ENCODE measurements around the gene LAMTOR4.
"Not testable (repeated sequence)": the region's sequence is repeated elsewhere in the genome, so short reads cannot be mapped to it uniquely, and the experiment has no call there.

Gene LAMTOR4

DNA sequence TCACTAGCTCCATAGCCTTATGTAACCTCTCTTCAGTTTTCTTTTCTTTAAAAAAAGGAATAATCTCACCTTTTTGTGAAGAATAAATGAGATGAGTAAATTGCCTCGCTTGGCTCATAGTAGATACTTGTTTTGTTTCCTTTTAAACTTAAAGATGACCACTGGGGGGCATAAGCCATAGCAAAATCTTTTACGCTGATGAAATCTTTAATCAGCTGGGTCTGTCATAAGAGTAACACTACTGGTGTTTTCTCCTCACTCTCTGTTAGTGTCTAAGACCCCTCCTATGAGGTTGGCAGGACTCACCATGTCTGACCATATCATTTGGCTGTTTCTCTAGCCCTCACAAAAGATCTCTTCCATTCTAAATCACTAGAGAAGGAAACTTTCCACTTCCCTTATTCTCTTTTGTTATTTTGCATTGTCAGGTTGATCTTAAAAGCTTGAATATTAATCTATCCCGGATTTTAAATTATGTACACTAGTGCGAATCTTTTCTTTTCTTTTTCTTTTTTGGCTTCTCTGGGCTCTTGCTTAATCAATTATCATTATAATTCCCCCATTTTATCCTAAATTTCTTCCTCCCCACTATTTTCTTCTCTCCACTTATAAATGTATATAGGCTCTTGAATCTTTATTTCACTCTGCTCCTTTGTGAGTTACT is 41.5 kb downstream of the LAMTOR4 start:
- H3K4me3 ChIP-seq (replicated peaks; ENCODE audit: low read depth, low read length) = no peak overlapping the region
- TF ChIP-seq, protein P1, sequence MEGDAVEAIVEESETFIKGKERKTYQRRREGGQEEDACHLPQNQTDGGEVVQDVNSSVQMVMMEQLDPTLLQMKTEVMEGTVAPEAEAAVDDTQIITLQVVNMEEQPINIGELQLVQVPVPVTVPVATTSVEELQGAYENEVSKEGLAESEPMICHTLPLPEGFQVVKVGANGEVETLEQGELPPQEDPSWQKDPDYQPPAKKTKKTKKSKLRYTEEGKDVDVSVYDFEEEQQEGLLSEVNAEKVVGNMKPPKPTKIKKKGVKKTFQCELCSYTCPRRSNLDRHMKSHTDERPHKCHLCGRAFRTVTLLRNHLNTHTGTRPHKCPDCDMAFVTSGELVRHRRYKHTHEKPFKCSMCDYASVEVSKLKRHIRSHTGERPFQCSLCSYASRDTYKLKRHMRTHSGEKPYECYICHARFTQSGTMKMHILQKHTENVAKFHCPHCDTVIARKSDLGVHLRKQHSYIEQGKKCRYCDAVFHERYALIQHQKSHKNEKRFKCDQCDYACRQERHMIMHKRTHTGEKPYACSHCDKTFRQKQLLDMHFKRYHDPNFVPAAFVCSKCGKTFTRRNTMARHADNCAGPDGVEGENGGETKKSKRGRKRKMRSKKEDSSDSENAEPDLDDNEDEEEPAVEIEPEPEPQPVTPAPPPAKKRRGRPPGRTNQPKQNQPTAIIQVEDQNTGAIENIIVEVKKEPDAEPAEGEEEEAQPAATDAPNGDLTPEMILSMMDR (IDR thresholded peaks at IDR 0.05; ENCODE audit: low read length, missing control alignments) = peak; percentile 46
- peak; percentile 63 for DNase-seq (ENCODE audit: low read depth)

GRCh38 chr7:100191775-100192174 is 43.1 kb downstream of the LAMTOR4 start:
- no peak overlapping the region for H3K4me3 ChIP-seq (replicated peaks; ENCODE audit: low read depth, low read length)
- peak; percentile 73 for DNase-seq (ENCODE audit: low read depth)
- TF ChIP-seq, protein P1 (IDR thresholded peaks at IDR 0.05; ENCODE audit: low read length, missing control alignments) = no peak

DNA sequence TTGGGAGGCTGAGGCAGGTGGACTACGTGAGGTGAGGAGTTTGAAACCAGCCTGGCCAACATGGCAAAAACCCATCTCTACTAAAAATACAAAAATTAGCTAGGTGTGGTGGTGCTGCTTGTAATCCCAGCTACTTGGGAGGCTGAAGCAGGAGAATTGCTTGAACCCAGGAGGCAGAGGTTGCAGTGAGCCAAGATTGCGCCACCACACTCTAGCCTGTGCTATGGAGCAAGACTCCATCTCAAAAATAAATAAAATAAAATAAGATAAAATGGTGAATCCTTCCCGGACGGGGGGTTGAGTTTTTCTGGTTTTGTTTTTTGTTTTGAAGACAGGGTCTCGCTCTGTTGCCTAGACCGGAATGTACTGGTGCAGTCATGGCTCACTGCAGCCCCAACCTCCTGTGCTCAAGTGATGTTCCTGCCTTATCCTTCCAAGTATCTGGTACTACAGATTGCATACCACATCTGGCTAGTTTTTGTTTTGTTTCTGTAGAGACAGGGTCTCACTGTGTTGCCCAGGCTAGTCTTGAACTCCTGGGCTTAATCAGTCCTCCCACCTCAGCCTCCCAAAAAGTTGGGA is 43.7 kb downstream of the LAMTOR4 start:
- H3K4me3 ChIP-seq (replicated peaks; ENCODE audit: low read depth, low read length); DNase-seq (ENCODE audit: low read depth): not testable (repeated sequence)

DNA sequence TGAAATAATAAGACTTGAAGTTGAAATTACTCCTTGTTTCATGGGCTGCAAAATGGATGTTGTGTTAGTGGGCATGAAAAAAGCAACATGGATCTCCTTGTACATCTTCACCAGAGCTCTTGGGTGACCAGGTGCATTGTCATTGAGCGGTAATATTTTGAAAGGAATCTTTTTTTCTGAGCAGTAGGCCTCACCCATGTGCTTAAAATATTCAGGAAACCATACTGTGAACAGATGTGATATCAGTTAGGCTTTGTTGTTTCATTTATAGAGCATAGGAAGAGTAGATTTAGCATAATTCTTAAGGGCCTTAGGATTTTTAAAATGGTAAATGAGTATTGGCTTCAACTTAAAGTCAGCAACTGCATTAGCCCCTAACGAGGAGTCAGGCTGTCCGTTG is 44.3 kb downstream of the LAMTOR4 start:
- TF ChIP-seq, protein P1 (IDR thresholded peaks at IDR 0.05; ENCODE audit: low read length, missing control alignments) = no peak
- no peak for DNase-seq (ENCODE audit: low read depth)
- H3K4me3 ChIP-seq (replicated peaks; ENCODE audit: low read depth, low read length) = no peak overlapping the region

- TF ChIP-seq, protein P1 (IDR thresholded peaks at IDR 0.05; ENCODE audit: low read length, missing control alignments) = no peak
These were observed 46.5 kb downstream of the LAMTOR4 start for GRCh38 chr7:100195222-100195621.

GRCh38 chr7:100195901-100196322 is 47.2 kb downstream of the LAMTOR4 start:
- H3K4me3 ChIP-seq (replicated peaks; ENCODE audit: low read depth, low read length); DNase-seq (ENCODE audit: low read depth): not testable (repeated sequence)

More at GRCh38 chr7:100195222-100195621, 46.5 kb downstream of the LAMTOR4 start:
- H3K4me3 ChIP-seq (replicated peaks; ENCODE audit: low read depth, low read length) = no peak overlapping the region
- no peak for DNase-seq (ENCODE audit: low read depth)

DNA sequence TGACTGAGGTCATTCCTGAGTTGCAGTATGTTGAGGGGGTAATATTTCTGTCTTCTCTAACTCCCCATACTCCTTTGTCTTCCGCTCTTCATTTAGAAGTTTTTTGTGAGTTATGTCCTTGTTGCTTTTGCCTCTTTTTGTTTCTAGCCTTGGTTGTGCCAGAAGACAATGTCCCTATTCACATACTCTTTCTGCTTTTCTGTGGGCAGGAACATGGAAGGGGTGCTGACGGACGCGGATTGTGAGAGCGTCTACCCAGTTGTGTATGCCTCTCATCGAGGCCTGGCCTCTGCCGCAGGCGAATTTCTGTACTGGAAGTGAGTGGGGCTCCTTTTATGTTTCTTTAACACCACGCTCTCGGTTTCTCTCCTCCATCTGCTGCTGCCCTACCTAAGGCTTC is 49.5 kb downstream of the LAMTOR4 start:
- TF ChIP-seq, protein P1 (IDR thresholded peaks at IDR 0.05; ENCODE audit: low read length, missing control alignments) = no peak
- no peak for DNase-seq (ENCODE audit: low read depth)
- no peak overlapping the region for H3K4me3 ChIP-seq (replicated peaks; ENCODE audit: low read depth, low read length)

DNA sequence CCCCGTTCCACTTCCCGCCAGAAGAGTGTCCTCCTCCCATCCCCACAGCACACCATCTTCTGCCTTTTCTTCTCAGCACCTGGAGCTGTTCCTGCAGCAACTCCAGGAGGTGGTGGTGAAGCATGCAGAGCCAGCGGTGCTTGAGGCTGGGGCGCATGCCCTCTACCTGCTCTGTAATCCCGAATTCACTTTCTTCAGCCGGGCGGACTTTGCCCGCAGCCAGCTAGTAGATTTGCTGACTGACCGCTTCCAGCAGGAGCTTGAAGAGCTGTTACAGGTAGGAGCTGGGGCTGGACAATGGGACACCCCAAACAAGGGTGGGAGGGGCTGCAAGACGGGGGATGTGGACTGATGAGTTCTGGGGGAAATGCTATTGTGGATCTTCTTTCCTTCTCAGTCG is 52.0 kb downstream of the LAMTOR4 start:
- TF ChIP-seq, protein P1 (IDR thresholded peaks at IDR 0.05; ENCODE audit: low read length, missing control alignments) = no peak
- no peak for DNase-seq (ENCODE audit: low read depth)
- H3K4me3 ChIP-seq (replicated peaks; ENCODE audit: low read depth, low read length) = no peak overlapping the region

Measured in fibroblast of pulmonary artery (primary cell).